HL-60 (cell line): ENCODE results near the gene USH2A.

Experiments
- CTCF ChIP-seq: IDR thresholded peaks from one replicate; pipeline ENCODE4 v1.5.1; 2011; ENCODE audit warnings: low read length, control low read depth, inconsistent platforms; ENCODE audit not compliant: insufficient read depth
- GABPA ChIP-seq: IDR thresholded peaks from 2 replicates; pipeline ENCODE4 v1.6.1; 2012; ENCODE audit warnings: low read depth
- POLR2AphosphoS5 ChIP-seq: IDR thresholded peaks from 2 replicates; pipeline ENCODE4 v1.6.1; 2012; ENCODE audit warnings: low read depth
- REST ChIP-seq: IDR thresholded peaks from 2 replicates; pipeline ENCODE4 v1.6.1; 2012; ENCODE audit warnings: low read depth; ENCODE audit not compliant: insufficient replicate concordance
- SPI1 ChIP-seq: IDR thresholded peaks from 2 replicates; pipeline ENCODE4 v1.6.1; 2012; ENCODE audit warnings: low read depth, mild to moderate bottlenecking, borderline replicate concordance

GRCh38 chr1:215772151-215772550, 651.1 kb downstream of the USH2A start:
- TF ChIP-seq CTCF (no peak), REST (no peak), GABPA (no peak), POLR2AphosphoS5 (no peak), SPI1 (no peak)
